K562 (cell line): ENCODE results near the gene EGLN1. TPM values are rescaled to one million over a fixed set of nuclear protein-coding genes. Genes with fewer than 3 reads are reported as not detected.

Experiments
- CAMTA2 ChIP-seq: fragments of 250-450 bp; sonication (Bioruptor Pico); conservative IDR thresholded peaks from 2 replicates; pipeline ENCODE4 v1.5.1; 2022
- FIP1L1 ChIP-seq: fragments of 200-400 bp; formaldehyde crosslinking; IDR thresholded peaks from 2 replicates; pipeline ENCODE4 v1.6.1; 2018; ENCODE audit warnings: mild to moderate bottlenecking, low read depth, low read length; ENCODE audit not compliant: poor library complexity, severe bottlenecking
- HDAC3 ChIP-seq: fragments of 450-650 bp; IDR thresholded peaks from 2 replicates; pipeline ENCODE4 v1.6.1; 2018; ENCODE audit warnings: borderline replicate concordance, mild to moderate bottlenecking, moderate library complexity; ENCODE audit not compliant: partially characterized antibody
- MCM2 ChIP-seq: fragments of 450-650 bp; IDR thresholded peaks from 2 replicates; pipeline ENCODE4 v1.6.1; 2017; ENCODE audit warnings: low read depth, mild to moderate bottlenecking
- MYNN ChIP-seq, 2 experiments: sonication (generic); formaldehyde crosslinking in 1 of 2; IDR thresholded peaks; 2 replicates each; pipeline versions ENCODE4 v1.5.0 to v1.6.1; 2016 to 2020; ENCODE audit warnings: antibody characterized with exemption in 1 of 2, missing genetic modification reagents in 1 of 2
- NFIC ChIP-seq: fragments of 450-650 bp; IDR thresholded peaks from 2 replicates; pipeline ENCODE4 v1.6.1; 2017; ENCODE audit warnings: mild to moderate bottlenecking, inconsistent platforms
- POLR2H ChIP-seq: IDR thresholded peaks from 2 replicates; pipeline ENCODE4 v1.6.1; 2016; ENCODE audit warnings: missing genetic modification characterization, low read depth, mild to moderate bottlenecking, control low read depth, missing compliant biosample characterization, moderate library complexity
- RBFOX2 ChIP-seq: fragments of 200-400 bp; formaldehyde crosslinking; IDR thresholded peaks from 2 replicates; pipeline ENCODE4 v1.6.1; 2017; ENCODE audit warnings: low read depth, mild to moderate bottlenecking, low read length, moderate library complexity
- polyA plus RNA-seq, 8 experiments: library from polyadenylated mRNA; depleted of rRNA in 4 of 8; stranded (reverse) in 5 of 8; unstranded in 3 of 8; fragments of >200 nt; fragmentation: Nextera tagmentation in 2 of 8; fragmentation: Illumina TruSeq in 1 of 8; extraction: Ambion mirVana in 2 of 8; extraction: Trizol in 1 of 8; gene quantifications; 2 replicates each; pipeline versions ENCODE4 v1.2.1 to v1.2.3, GENCODE V29; 2011 to 2014; ENCODE audit warnings: inconsistent platforms in 1 of 8, missing spikeins in 1 of 8
- total RNA-seq, 7 experiments: library from RNA; depleted of rRNA in 6 of 7; stranded (reverse); fragments of >200 nt in 6 of 7; fragmentation: Illumina TruSeq in 2 of 7; extraction: Trizol in 2 of 7; gene quantifications; 2 replicates each; pipeline versions ENCODE4 v1.2.1 to v1.2.3, GENCODE V29; 2011 to 2021; ENCODE audit warnings: low replicate concordance in 1 of 7
- TF ChIP-seq, protein P1 (sequence below): fragments of 250-450 bp; sonication (Bioruptor Pico); IDR thresholded peaks from 2 replicates; pipeline ENCODE4 v1.5.0; 2021; ENCODE audit warnings: mild to moderate bottlenecking, borderline replicate concordance
- TF ChIP-seq, protein P2 (sequence below): sonication (generic); formaldehyde crosslinking; IDR thresholded peaks from 2 replicates; pipeline ENCODE4 v1.8.0; 2023; ENCODE audit warnings: missing genetic modification reagents, mild to moderate bottlenecking, borderline replicate concordance

The EGLN1 gene
- total and polyA plus RNA-seq, 9 of the 15 experiments (the other 6 are each of a cell fraction or from before 2014, with no cell fraction given): 5.2 to 54.3 (median 24.6) TPM

DNA sequence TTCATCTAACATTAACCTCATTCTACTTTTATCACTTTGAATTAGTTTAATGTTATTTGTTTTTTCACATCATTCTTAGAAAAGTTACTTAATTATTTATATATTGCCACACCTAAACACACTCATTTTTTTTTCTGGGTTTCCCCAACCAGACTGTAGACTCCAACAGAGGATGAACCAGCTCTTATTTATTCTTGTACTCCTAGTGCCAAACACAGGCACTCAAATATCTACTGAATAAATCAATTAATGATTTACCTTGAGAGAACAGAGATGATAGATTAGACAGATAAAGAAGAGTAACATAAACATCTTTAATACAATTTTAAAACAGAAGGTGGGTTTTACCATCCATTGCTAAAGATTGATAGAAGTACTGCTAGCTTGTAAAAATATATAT lies 35.6 kb downstream of the EGLN1 start (continued):
- TF ChIP-seq, protein P1, sequence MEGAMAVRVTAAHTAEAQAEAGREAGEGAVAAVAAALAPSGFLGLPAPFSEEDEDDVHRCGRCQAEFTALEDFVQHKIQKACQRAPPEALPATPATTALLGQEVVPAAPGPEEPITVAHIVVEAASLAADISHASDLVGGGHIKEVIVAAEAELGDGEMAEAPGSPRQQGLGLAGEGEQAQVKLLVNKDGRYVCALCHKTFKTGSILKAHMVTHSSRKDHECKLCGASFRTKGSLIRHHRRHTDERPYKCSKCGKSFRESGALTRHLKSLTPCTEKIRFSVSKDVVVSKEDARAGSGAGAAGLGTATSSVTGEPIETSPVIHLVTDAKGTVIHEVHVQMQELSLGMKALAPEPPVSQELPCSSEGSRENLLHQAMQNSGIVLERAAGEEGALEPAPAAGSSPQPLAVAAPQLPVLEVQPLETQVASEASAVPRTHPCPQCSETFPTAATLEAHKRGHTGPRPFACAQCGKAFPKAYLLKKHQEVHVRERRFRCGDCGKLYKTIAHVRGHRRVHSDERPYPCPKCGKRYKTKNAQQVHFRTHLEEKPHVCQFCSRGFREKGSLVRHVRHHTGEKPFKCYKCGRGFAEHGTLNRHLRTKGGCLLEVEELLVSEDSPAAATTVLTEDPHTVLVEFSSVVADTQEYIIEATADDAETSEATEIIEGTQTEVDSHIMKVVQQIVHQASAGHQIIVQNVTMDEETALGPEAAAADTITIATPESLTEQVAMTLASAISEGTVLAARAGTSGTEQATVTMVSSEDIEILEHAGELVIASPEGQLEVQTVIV (CRISPR knock-in tag): no peak
- no peak for TF ChIP-seq MCM2
- no peak for TF ChIP-seq HDAC3
- TF ChIP-seq RBFOX2: no peak
- TF ChIP-seq, protein P2, sequence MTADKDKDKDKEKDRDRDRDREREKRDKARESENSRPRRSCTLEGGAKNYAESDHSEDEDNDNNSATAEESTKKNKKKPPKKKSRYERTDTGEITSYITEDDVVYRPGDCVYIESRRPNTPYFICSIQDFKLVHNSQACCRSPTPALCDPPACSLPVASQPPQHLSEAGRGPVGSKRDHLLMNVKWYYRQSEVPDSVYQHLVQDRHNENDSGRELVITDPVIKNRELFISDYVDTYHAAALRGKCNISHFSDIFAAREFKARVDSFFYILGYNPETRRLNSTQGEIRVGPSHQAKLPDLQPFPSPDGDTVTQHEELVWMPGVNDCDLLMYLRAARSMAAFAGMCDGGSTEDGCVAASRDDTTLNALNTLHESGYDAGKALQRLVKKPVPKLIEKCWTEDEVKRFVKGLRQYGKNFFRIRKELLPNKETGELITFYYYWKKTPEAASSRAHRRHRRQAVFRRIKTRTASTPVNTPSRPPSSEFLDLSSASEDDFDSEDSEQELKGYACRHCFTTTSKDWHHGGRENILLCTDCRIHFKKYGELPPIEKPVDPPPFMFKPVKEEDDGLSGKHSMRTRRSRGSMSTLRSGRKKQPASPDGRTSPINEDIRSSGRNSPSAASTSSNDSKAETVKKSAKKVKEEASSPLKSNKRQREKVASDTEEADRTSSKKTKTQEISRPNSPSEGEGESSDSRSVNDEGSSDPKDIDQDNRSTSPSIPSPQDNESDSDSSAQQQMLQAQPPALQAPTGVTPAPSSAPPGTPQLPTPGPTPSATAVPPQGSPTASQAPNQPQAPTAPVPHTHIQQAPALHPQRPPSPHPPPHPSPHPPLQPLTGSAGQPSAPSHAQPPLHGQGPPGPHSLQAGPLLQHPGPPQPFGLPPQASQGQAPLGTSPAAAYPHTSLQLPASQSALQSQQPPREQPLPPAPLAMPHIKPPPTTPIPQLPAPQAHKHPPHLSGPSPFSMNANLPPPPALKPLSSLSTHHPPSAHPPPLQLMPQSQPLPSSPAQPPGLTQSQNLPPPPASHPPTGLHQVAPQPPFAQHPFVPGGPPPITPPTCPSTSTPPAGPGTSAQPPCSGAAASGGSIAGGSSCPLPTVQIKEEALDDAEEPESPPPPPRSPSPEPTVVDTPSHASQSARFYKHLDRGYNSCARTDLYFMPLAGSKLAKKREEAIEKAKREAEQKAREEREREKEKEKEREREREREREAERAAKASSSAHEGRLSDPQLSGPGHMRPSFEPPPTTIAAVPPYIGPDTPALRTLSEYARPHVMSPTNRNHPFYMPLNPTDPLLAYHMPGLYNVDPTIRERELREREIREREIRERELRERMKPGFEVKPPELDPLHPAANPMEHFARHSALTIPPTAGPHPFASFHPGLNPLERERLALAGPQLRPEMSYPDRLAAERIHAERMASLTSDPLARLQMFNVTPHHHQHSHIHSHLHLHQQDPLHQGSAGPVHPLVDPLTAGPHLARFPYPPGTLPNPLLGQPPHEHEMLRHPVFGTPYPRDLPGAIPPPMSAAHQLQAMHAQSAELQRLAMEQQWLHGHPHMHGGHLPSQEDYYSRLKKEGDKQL (CRISPR knock-in tag): no peak
- TF ChIP-seq MYNN (IDR thresholded peaks at IDR 0.05): no peak
- TF ChIP-seq MYNN (CRISPR knock-in tag; IDR thresholded peaks at IDR 0.05): no peak
- TF ChIP-seq CAMTA2 (CRISPR knock-in tag): no peak
- no peak for TF ChIP-seq NFIC
- TF ChIP-seq FIP1L1: no peak
- TF ChIP-seq POLR2H (tag): no peak
